Left cardiac atrium (tissue), 4 donors: ENCODE results near the gene C1R. TPM values are rescaled to one million over a fixed set of nuclear protein-coding genes. Genes with fewer than 3 reads are reported as not detected.
A peak's percentile ranks its signal among the peaks of the same experiment; 100 is the strongest.
"Not testable (repeated sequence)": the region's sequence is repeated elsewhere in the genome, so short reads cannot be mapped to it uniquely, and the experiment has no call there.

Experiments
- ATAC-seq, 2 donors: fragments of 200-7000 bp; cut with Tn5 transposase; one replicate each; pipeline ENCODE4 v1.9.1; 2020; ENCODE audit warnings: mild to moderate bottlenecking in 2 of 2, moderate library complexity in 2 of 2
- DNase-seq: peaks from one replicate; pipeline ENCODE4 v3.0.0-alpha.2; 2020
- intact Hi-C, 2 donors: fragments of 100-400 bp; cut with DNase I; formaldehyde crosslinking; loops; one replicate each; pipeline versions ENCODE4 v1.14.1 to v1.15.1; 2022 to 2023
- total RNA-seq, 2 donors: library from RNA; stranded (reverse); fragmentation: NEBNext Ultra II Directional; extraction: Animal tissue kit (Norgen Biotek cat#: 25700); gene quantifications; one replicate each; pipeline ENCODE4 v1.2.1, GENCODE V29; 2021
- donor health status: DM: no; HTN: yes; CAD: no.
- donor health status: DM: no; HTN: yes; CAD: no; lungs with severe emphysema.
- donor health status: DM: yes; HTN: yes; CAD: no.
- donor health status: Dilated cardiomyopathy.

C1R gene
- total RNA-seq, 2 donors from 2014 or later: 331 to 488 TPM

- no peak for DNase-seq
- peak; percentile 54 to 65 for ATAC-seq
- intact Hi-C loops: no loop called here
These were observed 30.8 kb upstream of the C1R start for GRCh38 chr12:7122811-7123769.

GRCh38 chr12:7121324-7121723, 29.1 kb upstream of the C1R start:
- intact Hi-C loops: no loop called here
- DNase-seq (no peak), ATAC-seq (no peak)

GRCh38 chr12:7120166-7120565, 27.9 kb upstream of the C1R start:
- intact Hi-C loops: no loop called here
- no peak for ATAC-seq
- DNase-seq: no peak

GRCh38 chr12:7118881-7119280, 26.6 kb upstream of the C1R start:
- intact Hi-C loops: no loop called here
- no peak for DNase-seq
- ATAC-seq: no peak

GRCh38 chr12:7117670-7118069, 25.4 kb upstream of the C1R start:
- no peak for DNase-seq
- ATAC-seq: no peak
- intact Hi-C loops: no loop called here

- DNase-seq (no peak), ATAC-seq (no peak)
- intact Hi-C loops: no loop called here
These were observed 24.7 kb upstream of the C1R start for GRCh38 chr12:7116916-7117315.

- DNase-seq (no peak), ATAC-seq (no peak)
- intact Hi-C loops: no loop called here
These were observed 24.0 kb upstream of the C1R start for GRCh38 chr12:7116196-7116595.

- no peak for ATAC-seq
- intact Hi-C loops: no loop called here
- no peak for DNase-seq
These were observed 22.6 kb upstream of the C1R start for GRCh38 chr12:7114851-7115250.

GRCh38 chr12:7114008-7114407, 21.8 kb upstream of the C1R start:
- intact Hi-C loops: no loop called here
- ATAC-seq (no peak), DNase-seq (no peak)

- peak in 1 of 2 donors; percentile 23 for ATAC-seq
- intact Hi-C loops: no loop called here
- no peak for DNase-seq
These were observed 21.2 kb upstream of the C1R start for GRCh38 chr12:7113389-7113871.

GRCh38 chr12:7112041-7112440, 19.8 kb upstream of the C1R start:
- ATAC-seq: no peak
- intact Hi-C loops: no loop called here
- no peak for DNase-seq

- intact Hi-C loops: no loop called here
- DNase-seq: no peak
- no peak for ATAC-seq
These were observed 18.4 kb upstream of the C1R start for GRCh38 chr12:7110661-7111060.

GRCh38 chr12:7109572-7109920, 17.3 kb upstream of the C1R start:
- ATAC-seq: no peak
- intact Hi-C loops: loop anchor here in 1 of 2 donors (2.0 kb wide), 2 partner anchors 49 to 165 kb away; partner anchors contain the start of genes C12orf57 and C1S
- DNase-seq: no peak

GRCh38 chr12:7108796-7109571, 16.7 kb upstream of the C1R start, which contains the start of gene C1RL:
Gene C1RL, minus strand, starts transcription at chr12:7109214. Its CDS starts 34 bp downstream, at chr12:7109180.
- ATAC-seq: peak; percentile 84 to 86

GRCh38 chr12:7108003-7108795, 16.0 kb upstream of the C1R start:
- intact Hi-C loops: loop anchor here in 1 of 2 donors (2.0 kb wide), 2 partner anchors 47 to 163 kb away; partner anchors contain the start of genes C12orf57 and C1S
- DNase-seq: peak; percentile 86
- peak; percentile 81 to 94 for ATAC-seq

More at GRCh38 chr12:7108796-7109571, 16.7 kb upstream of the C1R start, which contains the start of gene C1RL:
- intact Hi-C loops: loop anchor here in 1 of 2 donors (2.0 kb wide), 2 partner anchors 48 to 164 kb away; partner anchors contain the start of genes C12orf57 and C1S
- DNase-seq: peak; percentile 92

- ATAC-seq (no peak), DNase-seq (no peak)
- intact Hi-C loops: loop anchor here in 1 of 2 donors (2.0 kb wide), 2 partner anchors 47 to 163 kb away; partner anchors contain the start of genes C12orf57 and C1S
These were observed 15.4 kb upstream of the C1R start for GRCh38 chr12:7107636-7108002.

GRCh38 chr12:7107181-7107580, 14.9 kb upstream of the C1R start:
- ATAC-seq, intact Hi-C loops, DNase-seq: not testable (repeated sequence)

GRCh38 chr12:7106082-7106481, 13.8 kb upstream of the C1R start:
- DNase-seq: no peak
- intact Hi-C loops: no loop called here
- no peak for ATAC-seq
